Panc1 (cell line): ENCODE measurements around the gene LBR. TPM values are rescaled to one million over a fixed set of nuclear protein-coding genes. Genes with fewer than 3 reads are reported as not detected.

ENCODE experiments used
- ATAC-seq: fragments of 200-7000 bp; cut with Tn5 transposase; 2 replicates; pipeline ENCODE4 v1.9.1; 2020; ENCODE audit warnings: mild to moderate bottlenecking, moderate library complexity
- BruUV-seq: library from RNA; stranded (reverse); fragments of 400-500 nt; replicated peaks from 2 replicates; lab custom pipeline; 2021; lab: Mats Ljungman, UMichigan
- CTCF ChIA-PET: fragments of 300-600 bp; sonication (Branson Sonifier 250); formaldehyde crosslinking; loops from one replicate; lab custom pipeline; 2022; ENCODE audit warnings: antibody characterized with exemption; lab: Charles Lee
- POLR2A ChIA-PET: fragments of 300-600 bp; sonication (Branson Sonifier 250); formaldehyde crosslinking; loops from one replicate; lab custom pipeline; 2022; ENCODE audit warnings: antibody characterized with exemption; lab: Charles Lee
- DNase-seq: peaks from one replicate; pipeline ENCODE4 v3.0.0-alpha.2; 2010; ENCODE audit warnings: low read depth, low spot score
- H3K27ac ChIP-seq: 2 replicates; pipeline ENCODE4 v1.5.1; 2011; ENCODE audit warnings: mild to moderate bottlenecking, low read length, inconsistent platforms
- H3K27me3 ChIP-seq: fragments of 200-500 bp; sonication (Bioruptor generic); 2 replicates; pipeline ENCODE4 v1.6.0; 2014; ENCODE audit warnings: low read length, inconsistent platforms; ENCODE audit not compliant: control insufficient read depth, insufficient read depth
- H3K36me3 ChIP-seq: fragments of 200-500 bp; sonication (Bioruptor generic); 2 replicates; pipeline ENCODE4 v1.5.1; 2014; ENCODE audit warnings: inconsistent platforms, mild to moderate bottlenecking, low read length, moderate library complexity; ENCODE audit not compliant: control insufficient read depth, insufficient read depth
- H3K4me1 ChIP-seq: 2 replicates; pipeline ENCODE4 v1.5.1; 2011; ENCODE audit warnings: inconsistent platforms, mild to moderate bottlenecking, low read length, moderate library complexity; ENCODE audit not compliant: control insufficient read depth, insufficient read depth
- H3K4me3 ChIP-seq, 2 experiments: 2 replicates each; pipeline ENCODE4 v1.5.1; 2011 to 2012; ENCODE audit warnings: low read depth in 2 of 2, low read length in 2 of 2, mild to moderate bottlenecking in 2 of 2, inconsistent platforms in 1 of 2, moderate library complexity in 1 of 2
- H3K9me3 ChIP-seq: fragments of 200-500 bp; sonication (Bioruptor generic); 2 replicates; pipeline ENCODE4 v1.5.1; 2014; ENCODE audit warnings: low read depth, mild to moderate bottlenecking, inconsistent platforms, low read length, moderate library complexity; ENCODE audit not compliant: control insufficient read depth, insufficient read depth
- CTCF ChIP-seq: fragments of 450-650 bp; IDR thresholded peaks from 2 replicates; pipeline ENCODE4 v1.5.1; 2017; ENCODE audit warnings: mild to moderate bottlenecking
- POLR2AphosphoS5 ChIP-seq: IDR thresholded peaks from 2 replicates; pipeline ENCODE4 v1.6.1; 2012; ENCODE audit warnings: mild to moderate bottlenecking, low read depth, low read length, moderate library complexity
- REST ChIP-seq, 2 experiments: IDR thresholded peaks; 2 replicates each; pipeline ENCODE4 v1.6.1; 2011 to 2012; ENCODE audit warnings: low read depth in 2 of 2, control low read depth in 1 of 2, low read length in 1 of 2, mild to moderate bottlenecking in 1 of 2, moderate library complexity in 1 of 2; ENCODE audit not compliant: insufficient read depth in 1 of 2
- SIN3A ChIP-seq: IDR thresholded peaks from 2 replicates; pipeline ENCODE4 v1.6.1; 2012; ENCODE audit warnings: low read depth, mild to moderate bottlenecking, low read length, moderate library complexity, borderline replicate concordance; ENCODE audit not compliant: insufficient read depth
- TCF7L2 ChIP-seq: IDR thresholded peaks from 2 replicates; pipeline ENCODE4 v1.6.1; 2011; ENCODE audit warnings: mild to moderate bottlenecking, low read depth, low read length, inconsistent platforms
- in situ Hi-C: cut with HindIII; loops from 2 replicates; pipeline ENCODE4 v1.10.0; 2016; ENCODE audit warnings: low sequenced_read_pairs, low pct_unique_long_range_greater_than_20kb
- intact Hi-C: fragments of 100-400 bp; cut with micrococcal nuclease; formaldehyde crosslinking; loops from one replicate; pipeline ENCODE4 v1.10.0; 2022; ENCODE audit not compliant: unreplicated experiment
- total RNA-seq: library from RNA; stranded (reverse); gene quantifications from one replicate; pipeline ENCODE4 v1.2.1, GENCODE V29; 2021; ENCODE audit not compliant: unreplicated experiment

The LBR gene
- total RNA-seq, 1 experiment from 2014 or later: 58.2 TPM

GRCh38 chr1:225424562-225425200 lies 3.2 kb downstream of the LBR start:
- no TSS peak for BruUV-seq
- H3K4me3 ChIP-seq: no peak overlapping the region
- peaks cover 1% of the 10 kb centered on the region for H3K36me3 ChIP-seq
- intact Hi-C loops: no loop called here
- no peak for TF ChIP-seq REST (IDR thresholded peaks at IDR 0.05; ENCODE audit: insufficient read depth in 1 of 2, low read depth in 2 of 2, low read length in 1 of 2)
- no peak for TF ChIP-seq CTCF
- TF ChIP-seq POLR2AphosphoS5: no peak
- TF ChIP-seq SIN3A: no peak
- TF ChIP-seq TCF7L2: no peak
- CTCF ChIA-PET: no interaction called here
- ATAC-seq (no peak), DNase-seq (no peak)
- H3K27me3 ChIP-seq: no peaks in the 10 kb centered on the region
- no peaks in the 10 kb centered on the region for H3K9me3 ChIP-seq
- peak overlapping the region; percentile 52; the same call in 1 of the 2 replicates for H3K27ac ChIP-seq
- H3K4me1 ChIP-seq: peaks cover 41% of the 10 kb centered on the region
- POLR2A ChIA-PET: no interaction called here
- in situ Hi-C loops: no loop called here

- POLR2A ChIA-PET: no interaction called here
- TF ChIP-seq POLR2AphosphoS5 (no peak), SIN3A (no peak), TCF7L2 (no peak), CTCF (no peak), REST (IDR thresholded peaks at IDR 0.05; ENCODE audit: insufficient read depth in 1 of 2, low read depth in 2 of 2, low read length in 1 of 2) (no peak)
- Histone ChIP-seq H3K9me3 (no peaks in the 10 kb centered on the region), H3K36me3 (peaks cover 8% of the 10 kb centered on the region), H3K27ac (peak overlapping the region; percentile 44; the same call in 1 of the 2 replicates), H3K4me1 (peaks cover 41% of the 10 kb centered on the region), H3K4me3 (no peak overlapping the region), H3K27me3 (no peaks in the 10 kb centered on the region)
- intact Hi-C loops (no loop called here), in situ Hi-C loops (no loop called here)
- DNase-seq (no peak), ATAC-seq (no peak)
- no TSS peak for BruUV-seq
- CTCF ChIA-PET: interaction anchor here (0.5 kb wide), 1 partner anchor 51 kb away, joined by 3 read pairs; no protein-coding TSS in a partner anchor
These were observed 4.4 kb downstream of the LBR start for GRCh38 chr1:225423518-225423855.
